Measurements from ENCODE around the gene NRG3. TPM values are rescaled to one million over a fixed set of nuclear protein-coding genes. Genes with fewer than 3 reads are reported as not detected.
"Not testable (repeated sequence)": the region's sequence is repeated elsewhere in the genome, so short reads cannot be mapped to it uniquely, and the experiment has no call there.

The NRG3 gene
- total RNA-seq, 1 donor from 2014 or later, result 0.19 TPM

- intact Hi-C loops (cut with DNase I); DNase-seq; ATAC-seq (ENCODE audit: poor library complexity): not testable (repeated sequence)
Observed at GRCh38 chr10:83006479-83006878, 1131.5 kb downstream of the NRG3 start.

- no peak for ATAC-seq (ENCODE audit: poor library complexity)
- intact Hi-C loops (cut with DNase I), result no loop called here
- DNase-seq, result no peak
Observed at GRCh38 chr10:83007510-83007909, 1132.5 kb downstream of the NRG3 start.

- ATAC-seq (ENCODE audit: poor library complexity) (no peak), DNase-seq (no peak)
- intact Hi-C loops (cut with DNase I), result no loop called here
Observed at GRCh38 chr10:83012866-83013265, 1137.9 kb downstream of the NRG3 start.

GRCh38 chr10:83017076-83017867 is 1142.3 kb downstream of the NRG3 start:
- intact Hi-C loops (cut with DNase I), result no loop called here
- DNase-seq (no peak), ATAC-seq (ENCODE audit: poor library complexity) (no peak)

GRCh38 chr10:83023662-83024061 is 1148.7 kb downstream of the NRG3 start:
- intact Hi-C loops (cut with DNase I), result no loop called here
- ATAC-seq (ENCODE audit: poor library complexity) (no peak), DNase-seq (no peak)
